Glomerular visceral epithelial cell (primary cell): ENCODE measurements around the gene CASKIN2.
"Not testable (repeated sequence)": the region's sequence is repeated elsewhere in the genome, so short reads cannot be mapped to it uniquely, and the experiment has no call there.

Source experiments
- DNase-seq: peaks from one replicate; pipeline ENCODE4 v3.0.0-alpha.2; 2016; ENCODE audit errors: extremely low spot score

Gene CASKIN2

GRCh38 chr17:75468779-75469373 is 46.5 kb downstream of the CASKIN2 start:
- DNase-seq, result no peak

DNA sequence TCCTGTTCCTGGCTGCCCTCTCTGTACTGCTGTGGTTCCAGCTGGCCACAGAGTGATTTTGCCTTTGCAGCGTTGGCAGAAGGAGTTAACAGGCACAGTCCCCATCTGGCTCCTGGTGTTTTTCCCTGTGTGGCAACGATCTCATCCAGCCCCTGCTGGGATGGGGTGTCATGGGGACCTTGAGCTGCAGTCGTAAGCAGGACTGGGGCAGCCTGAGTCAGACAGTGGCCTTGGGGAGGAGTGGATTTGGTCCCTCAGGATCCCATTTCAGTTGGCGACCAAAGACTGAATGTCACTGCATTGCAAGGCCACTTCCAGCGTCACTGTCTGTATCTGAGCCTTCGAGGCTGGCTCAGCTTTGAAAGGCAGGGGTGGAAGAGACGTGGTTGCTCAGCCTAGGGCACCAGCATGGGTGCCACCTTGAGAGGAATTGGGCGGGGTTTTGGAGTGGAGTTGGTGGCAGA is 47.0 kb downstream of the CASKIN2 start:
- no peak for DNase-seq

- DNase-seq, result no peak
These were observed 50.3 kb downstream of the CASKIN2 start for GRCh38 chr17:75465039-75465438.

- no peak for DNase-seq
These were observed 51.7 kb downstream of the CASKIN2 start for GRCh38 chr17:75463603-75464002.

DNA sequence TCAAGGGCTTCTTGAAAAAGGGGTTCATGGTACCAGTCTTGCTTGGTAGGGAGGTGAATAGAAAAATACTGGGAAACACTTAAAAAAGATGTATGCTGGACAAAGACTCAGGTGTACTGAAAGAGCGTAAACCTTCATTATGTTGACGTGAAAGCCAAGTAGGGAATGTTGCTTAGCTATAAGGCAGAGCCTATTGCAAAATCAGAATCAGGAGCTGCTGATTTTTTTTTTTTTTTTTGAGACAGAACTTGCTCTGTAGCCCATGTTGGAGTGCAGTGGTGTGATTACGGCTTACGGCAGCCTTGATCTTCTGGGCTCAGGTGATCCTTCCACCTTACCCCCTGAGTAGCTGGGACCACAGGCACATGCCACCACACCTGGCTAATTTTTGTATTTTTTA is 55.0 kb downstream of the CASKIN2 start:
- DNase-seq, result no peak

GRCh38 chr17:75459590-75460267 is 55.6 kb downstream of the CASKIN2 start:
- DNase-seq, result no peak

- DNase-seq, result no peak
These were observed 56.1 kb downstream of the CASKIN2 start for GRCh38 chr17:75459246-75459589.

- peak; percentile 42 for DNase-seq
These were observed 58.2 kb downstream of the CASKIN2 start for GRCh38 chr17:75457047-75457654.

DNA sequence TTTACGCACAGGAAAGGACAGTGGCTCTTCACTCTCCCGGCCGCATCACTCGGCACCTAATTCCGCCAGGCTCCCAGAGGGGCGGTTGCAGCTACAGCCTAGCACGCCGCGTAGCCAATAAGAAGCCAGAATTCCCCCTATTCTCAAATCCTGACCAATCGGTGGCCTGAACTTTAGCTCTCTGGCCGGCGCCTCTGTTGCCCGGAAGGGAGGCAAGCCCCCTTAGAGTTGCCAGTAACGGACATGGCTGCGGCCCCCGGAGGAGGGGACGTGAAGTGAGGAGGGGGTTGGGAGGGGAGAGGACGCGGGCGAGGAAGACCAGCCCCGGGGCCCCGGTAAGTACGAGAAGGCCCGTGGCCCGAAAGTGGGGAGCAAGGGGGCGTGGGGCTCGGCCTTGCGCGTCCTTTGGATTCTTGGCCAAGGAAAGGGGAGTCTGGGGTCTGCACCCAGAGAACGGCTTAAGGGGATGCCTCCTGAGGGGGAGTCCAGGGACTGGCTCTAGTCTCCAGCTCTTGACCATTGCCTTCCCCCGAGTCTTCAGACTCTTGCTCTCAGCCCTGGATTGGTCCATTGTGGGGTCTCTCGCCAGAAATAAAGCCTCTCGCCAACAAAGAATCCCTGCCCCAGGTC is 58.8 kb downstream of the CASKIN2 start, which contains the start of gene TMEM94:
TSS of gene TMEM94 (plus strand) at position 219 of the 630 bp plus-strand sequence. CDS start 15,271 bp downstream, outside the sequence.
- peak; percentile 97 for DNase-seq

DNA sequence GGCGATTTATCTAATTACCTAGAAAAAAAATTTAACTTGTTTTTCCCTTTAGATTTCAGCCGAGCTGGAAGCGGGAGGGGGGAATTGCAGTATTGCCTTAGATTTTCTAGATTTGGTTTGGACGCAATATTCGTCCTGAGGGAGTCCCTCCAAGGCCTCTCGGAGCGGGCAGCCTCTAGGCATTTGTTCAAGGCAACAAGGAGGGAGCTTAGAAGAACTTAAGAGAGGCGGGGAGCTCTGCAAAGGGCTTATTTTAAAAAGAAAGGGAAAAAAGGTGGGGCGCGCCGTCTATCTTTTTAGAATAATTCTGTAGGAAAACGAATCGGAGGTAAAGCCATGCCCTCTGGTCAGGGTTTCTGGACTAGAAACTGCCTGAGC is 59.3 kb downstream of the CASKIN2 start:
- DNase-seq, result no peak

GRCh38 chr17:75454672-75455071 is 60.7 kb downstream of the CASKIN2 start:
- not testable (repeated sequence) for DNase-seq

DNA sequence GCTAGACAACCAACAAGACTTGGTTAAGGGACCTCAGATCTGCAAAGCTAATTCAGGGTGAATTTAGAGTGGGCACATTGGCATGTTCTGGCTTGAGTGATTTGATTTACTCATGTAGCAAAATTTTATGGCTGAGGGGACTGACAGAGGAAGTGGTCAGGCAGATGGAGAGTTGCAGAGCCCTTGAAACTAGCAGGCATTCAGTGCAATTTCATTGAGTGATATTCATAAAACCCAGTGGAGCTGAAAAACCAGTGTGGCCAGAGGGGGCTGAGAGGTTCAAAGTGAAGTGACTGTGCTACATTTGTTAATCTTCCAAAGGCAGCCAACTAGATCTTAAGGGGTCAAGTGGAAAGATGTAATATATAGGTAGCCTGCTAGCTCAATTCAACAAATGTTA is 61.1 kb downstream of the CASKIN2 start:
- peak; percentile 94 for DNase-seq

- DNase-seq, result no peak
These were observed 65.1 kb downstream of the CASKIN2 start for GRCh38 chr17:75450270-75450669.
